Muscle layer of duodenum (tissue), 2 donors: ENCODE measurements around the gene LPCAT1.
"Not testable (repeated sequence)": the region's sequence is repeated elsewhere in the genome, so short reads cannot be mapped to it uniquely, and the experiment has no call there.

Experiments used
- H3K27ac ChIP-seq: one replicate; pipeline ENCODE4 v1.7.0; 2013; ENCODE audit warnings: mild to moderate bottlenecking, low read length
- H3K27me3 ChIP-seq: one replicate; pipeline ENCODE4 v1.7.0; 2013; ENCODE audit warnings: low read depth, mild to moderate bottlenecking, control low read depth, low read length
- H3K36me3 ChIP-seq, 2 donors: one replicate each; pipeline ENCODE4 v1.7.0; 2013; ENCODE audit warnings: low read length in 2 of 2, control low read depth in 1 of 2, mild to moderate bottlenecking in 1 of 2; ENCODE audit not compliant: insufficient read depth in 2 of 2, control insufficient read depth in 1 of 2
- H3K4me1 ChIP-seq, 2 donors: one replicate each; pipeline ENCODE4 v1.7.0; 2013; ENCODE audit warnings: low read length in 2 of 2, mild to moderate bottlenecking in 2 of 2, control low read depth in 1 of 2, moderate library complexity in 1 of 2; ENCODE audit not compliant: insufficient read depth in 2 of 2, control insufficient read depth in 1 of 2
- H3K4me3 ChIP-seq, 2 donors: one replicate each; pipeline ENCODE4 v1.7.0; 2013; ENCODE audit warnings: low read length in 2 of 2, low read depth in 1 of 2, mild to moderate bottlenecking in 1 of 2
- H3K9me3 ChIP-seq, 2 donors: one replicate each; pipeline ENCODE4 v1.7.0; 2013; ENCODE audit warnings: low read length in 2 of 2, control low read depth in 1 of 2, mild to moderate bottlenecking in 1 of 2; ENCODE audit not compliant: control insufficient read depth in 1 of 2
- donor health status: healthy.

Gene LPCAT1

GRCh38 chr5:1422522-1422921 is 101.2 kb downstream of the LPCAT1 start:
- H3K27ac ChIP-seq, H3K4me1 ChIP-seq, H3K36me3 ChIP-seq, H3K27me3 ChIP-seq, H3K4me3 ChIP-seq: not testable (repeated sequence)
- peaks cover 5 to 11% of the 10 kb centered on the region in 2 donors for H3K9me3 ChIP-seq

DNA sequence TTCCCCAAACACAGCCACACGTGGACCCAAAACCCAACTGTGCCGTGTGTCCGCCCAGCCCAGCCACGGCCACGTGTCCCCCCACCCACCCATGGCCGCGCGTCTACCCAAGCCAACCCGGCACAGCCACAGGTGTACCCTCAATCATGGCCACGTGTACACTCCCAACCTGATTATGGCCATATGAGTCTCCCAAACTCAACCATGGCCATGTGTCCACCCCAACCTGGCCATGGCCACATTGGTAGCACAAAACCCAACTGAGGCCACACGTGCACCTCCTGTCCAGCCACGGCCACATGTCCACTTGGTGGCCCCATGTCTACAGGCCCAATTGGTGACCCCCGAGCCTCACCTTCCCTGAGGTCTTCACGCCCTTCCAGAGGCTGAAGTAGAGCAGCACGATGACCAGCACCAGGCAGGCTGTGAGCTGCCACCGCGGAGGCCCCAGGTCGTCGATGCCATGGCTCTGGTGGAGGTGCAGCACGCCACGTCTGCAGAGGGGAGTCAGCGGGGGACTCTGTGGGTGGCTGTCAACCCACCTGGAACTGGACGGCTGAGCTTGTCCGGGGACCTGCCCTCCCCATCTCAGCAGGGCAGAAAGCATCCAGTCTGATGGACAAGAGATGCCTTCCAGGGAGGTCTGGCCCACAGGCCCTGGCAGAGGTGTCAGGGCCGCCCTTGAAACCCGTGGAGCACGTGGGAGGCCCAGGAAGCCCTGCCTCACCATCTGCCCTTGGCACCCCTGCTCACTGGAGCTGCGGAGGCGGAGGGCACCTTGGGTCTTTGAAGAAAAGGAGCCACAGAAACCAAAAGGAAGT is 102.0 kb downstream of the LPCAT1 start:
- no peaks in the 10 kb centered on the region for H3K36me3 ChIP-seq
- peaks cover 3 to 11% of the 10 kb centered on the region in 2 donors for H3K9me3 ChIP-seq
- no peaks in the 10 kb centered on the region for H3K4me1 ChIP-seq

DNA sequence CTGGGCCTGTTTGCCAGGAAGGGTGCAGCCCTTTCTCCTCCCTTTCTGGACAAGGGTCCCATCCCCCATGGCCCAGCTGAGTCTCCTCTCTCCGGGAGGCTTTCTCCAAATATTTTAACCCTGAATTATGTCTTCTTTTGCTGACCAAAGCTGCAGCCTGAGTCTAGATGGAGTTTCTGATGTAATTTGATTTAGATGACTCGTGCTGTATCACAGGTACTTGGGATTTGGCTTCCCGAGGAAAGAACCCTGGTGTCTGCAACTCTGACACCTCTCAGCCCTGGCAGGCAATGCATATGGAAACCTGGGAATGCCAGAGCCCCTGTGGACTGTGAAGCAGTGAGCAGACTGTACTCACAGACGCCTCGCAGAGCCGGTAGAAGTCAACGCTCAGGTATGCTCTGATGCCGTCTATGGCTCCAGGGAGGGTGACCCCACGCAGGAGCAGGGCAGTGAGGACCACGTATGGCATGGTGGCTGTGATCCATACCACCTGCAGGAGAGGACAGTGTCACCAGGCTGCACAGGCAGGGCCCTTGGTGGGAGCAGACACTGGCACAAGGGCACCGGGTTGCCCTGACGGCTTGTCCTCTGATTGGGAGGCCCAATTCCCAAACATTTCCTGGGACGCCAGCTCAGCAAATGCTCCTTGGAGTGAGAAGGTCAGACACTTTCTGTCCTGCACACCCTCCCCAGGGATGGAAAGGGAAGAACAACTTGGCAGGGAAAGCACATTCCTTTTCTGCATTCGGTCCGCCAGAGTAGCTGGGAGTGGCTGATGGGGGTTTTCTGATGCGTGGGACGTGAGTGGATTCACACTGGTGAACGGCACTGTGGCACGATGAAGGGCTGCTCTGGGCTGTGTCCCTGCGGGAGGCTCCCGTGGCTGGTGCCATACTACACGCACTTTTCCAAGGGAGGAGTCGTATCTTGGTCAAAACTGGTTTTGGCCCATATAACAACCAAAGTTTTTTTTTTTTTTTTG is 103.3 kb downstream of the LPCAT1 start:
- Histone ChIP-seq H3K4me1 (no peaks in the 10 kb centered on the region), H3K27me3 (no peaks in the 10 kb centered on the region), H3K27ac (no peak overlapping the region), H3K36me3 (no peaks in the 10 kb centered on the region), H3K9me3 (peaks cover 0 to 3% of the 10 kb centered on the region in 2 donors), H3K4me3 (no peak overlapping the region)

More for the DNA sequence above, 102.0 kb downstream of the LPCAT1 start:
- H3K4me3 ChIP-seq = no peak overlapping the region
- H3K27me3 ChIP-seq = no peaks in the 10 kb centered on the region
- H3K27ac ChIP-seq = no peak overlapping the region

- Histone ChIP-seq H3K36me3 (no peaks in the 10 kb centered on the region), H3K27ac (no peak overlapping the region), H3K9me3 (no peaks in the 10 kb centered on the region), H3K4me3 (no peak overlapping the region), H3K4me1 (no peaks in the 10 kb centered on the region), H3K27me3 (no peaks in the 10 kb centered on the region)
These were observed 104.1 kb downstream of the LPCAT1 start for GRCh38 chr5:1419476-1420210.

DNA sequence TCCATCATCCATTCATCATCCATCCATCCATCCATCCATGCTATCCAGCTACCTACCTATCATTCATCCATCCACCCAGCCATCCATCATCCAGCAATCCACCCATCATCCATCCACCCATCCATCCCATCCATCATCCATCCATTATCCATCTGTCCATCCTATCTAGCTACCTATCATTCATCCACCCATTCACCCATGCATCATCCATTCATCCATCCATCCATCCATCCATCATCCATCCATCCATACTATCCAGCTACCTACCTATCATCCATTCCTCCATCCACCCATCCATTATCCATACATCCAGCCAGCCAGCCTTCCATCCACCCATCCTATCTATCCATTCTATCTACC is 104.9 kb downstream of the LPCAT1 start:
- no peak overlapping the region for H3K27ac ChIP-seq
- H3K9me3 ChIP-seq = no peaks in the 10 kb centered on the region
- H3K4me3 ChIP-seq = no peak overlapping the region
- no peaks in the 10 kb centered on the region for H3K27me3 ChIP-seq
- H3K36me3 ChIP-seq = no peaks in the 10 kb centered on the region
- H3K4me1 ChIP-seq = no peaks in the 10 kb centered on the region

- no peaks in the 10 kb centered on the region for H3K4me1 ChIP-seq
- no peak overlapping the region for H3K27ac ChIP-seq
- H3K9me3 ChIP-seq = no peaks in the 10 kb centered on the region
- H3K4me3 ChIP-seq = no peak overlapping the region
- no peaks in the 10 kb centered on the region for H3K27me3 ChIP-seq
- no peaks in the 10 kb centered on the region for H3K36me3 ChIP-seq
These were observed 105.4 kb downstream of the LPCAT1 start for GRCh38 chr5:1418238-1418920.

DNA sequence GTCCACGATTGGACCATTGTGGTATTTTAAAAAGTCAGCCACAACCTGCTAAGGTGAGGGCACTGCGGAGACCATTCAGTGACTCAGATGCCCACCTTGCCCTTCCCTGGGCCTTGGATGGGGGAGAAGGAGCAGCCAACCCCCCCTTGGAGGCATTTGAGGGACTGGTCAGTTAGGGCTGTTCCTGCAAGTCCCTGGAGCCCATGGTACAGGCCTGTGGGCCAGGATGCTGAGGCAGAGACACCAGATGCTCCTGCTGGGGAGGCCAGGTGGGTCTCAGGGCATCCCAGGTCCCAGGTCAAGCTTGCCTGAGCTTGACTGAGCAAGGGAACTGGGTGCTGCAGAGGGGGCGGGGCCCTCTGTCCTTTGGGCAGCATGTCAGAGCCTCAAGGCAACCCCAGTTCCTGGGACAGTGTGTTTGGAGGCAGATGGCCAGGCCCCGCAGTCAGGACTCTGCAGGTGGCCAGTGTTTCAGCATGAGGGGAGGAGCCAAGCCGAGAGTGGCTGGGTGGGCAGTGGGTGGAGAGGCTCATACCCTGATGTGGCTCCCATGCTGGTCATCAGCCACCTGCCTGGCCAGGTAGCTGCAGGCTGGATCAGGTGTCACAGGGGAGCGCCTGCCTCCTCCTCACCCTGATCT is 106.1 kb downstream of the LPCAT1 start:
- Histone ChIP-seq H3K27me3 (no peaks in the 10 kb centered on the region), H3K4me1 (no peaks in the 10 kb centered on the region), H3K4me3 (no peak overlapping the region), H3K36me3 (no peaks in the 10 kb centered on the region), H3K27ac (no peak overlapping the region), H3K9me3 (no peaks in the 10 kb centered on the region)

- H3K27ac ChIP-seq = no peak overlapping the region
- no peaks in the 10 kb centered on the region for H3K9me3 ChIP-seq
- H3K36me3 ChIP-seq = no peaks in the 10 kb centered on the region
- no peaks in the 10 kb centered on the region for H3K27me3 ChIP-seq
- H3K4me3 ChIP-seq = no peak overlapping the region
- H3K4me1 ChIP-seq = no peaks in the 10 kb centered on the region
These were observed 106.8 kb downstream of the LPCAT1 start for GRCh38 chr5:1416856-1417469.

GRCh38 chr5:1415626-1416360 is 108.0 kb downstream of the LPCAT1 start:
- Histone ChIP-seq H3K36me3 (no peaks in the 10 kb centered on the region), H3K9me3 (no peaks in the 10 kb centered on the region), H3K4me3 (no peak overlapping the region), H3K4me1 (no peaks in the 10 kb centered on the region), H3K27me3 (no peaks in the 10 kb centered on the region), H3K27ac (no peak overlapping the region)

- Histone ChIP-seq H3K36me3 (no peaks in the 10 kb centered on the region), H3K4me1 (no peaks in the 10 kb centered on the region), H3K9me3 (no peaks in the 10 kb centered on the region), H3K4me3 (no peak overlapping the region), H3K27ac (no peak overlapping the region), H3K27me3 (no peaks in the 10 kb centered on the region)
These were observed 108.7 kb downstream of the LPCAT1 start for GRCh38 chr5:1415059-1415425.
